Effector CD4-positive, alpha-beta T cell (primary cell): Measurements from ENCODE around the gene NCR3LG1.

ENCODE experiments used
- DNase-seq: peaks from one replicate; pipeline ENCODE4 v3.0.0-alpha.2; 2020

The NCR3LG1 gene

DNA sequence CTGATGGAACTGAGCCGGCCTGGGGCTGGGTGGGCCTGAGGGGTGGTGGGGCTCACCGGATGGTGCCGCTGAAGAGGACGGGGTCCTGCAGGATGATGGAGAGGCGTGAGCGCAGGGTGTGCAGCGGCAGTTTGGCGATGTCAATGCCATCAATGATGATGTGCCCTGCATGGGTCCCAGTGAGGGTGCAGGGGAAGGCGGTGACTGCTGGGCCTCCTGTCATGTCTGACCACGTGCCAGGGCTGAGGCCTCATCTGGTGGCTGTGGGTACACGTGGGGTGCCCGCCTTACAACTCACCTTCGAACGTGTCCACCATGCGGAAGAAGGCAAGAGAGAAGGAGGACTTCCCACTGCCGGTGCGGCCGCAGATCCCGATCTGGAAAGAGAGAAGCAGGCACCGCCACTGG is 44.0 kb downstream of the NCR3LG1 start:
- DNase-seq: no peak

DNA sequence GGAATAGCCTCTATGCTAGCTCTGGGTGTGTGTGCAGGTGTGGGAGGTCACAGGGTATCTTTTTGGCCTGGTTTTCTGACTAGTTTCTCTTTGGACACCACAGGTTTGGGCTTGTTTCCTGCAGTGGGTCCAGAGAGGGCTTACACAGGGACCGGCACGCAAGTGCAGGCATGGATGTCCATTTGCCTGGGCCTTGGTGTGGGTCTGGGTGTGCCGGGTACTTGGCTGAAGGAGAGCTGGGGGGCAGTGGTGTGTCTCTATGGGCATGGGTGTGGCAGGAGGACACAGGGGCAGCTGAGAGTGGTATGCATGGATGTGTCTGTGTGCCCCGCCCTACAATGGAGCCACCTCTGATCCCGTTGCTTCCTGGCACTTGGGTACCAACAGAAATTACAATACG is 44.4 kb downstream of the NCR3LG1 start:
- DNase-seq: no peak

- no peak for DNase-seq
These were observed 45.2 kb downstream of the NCR3LG1 start for GRCh38 chr11:17396598-17397310.

GRCh38 chr11:17397311-17398002 is 45.9 kb downstream of the NCR3LG1 start:
- no peak for DNase-seq

DNA sequence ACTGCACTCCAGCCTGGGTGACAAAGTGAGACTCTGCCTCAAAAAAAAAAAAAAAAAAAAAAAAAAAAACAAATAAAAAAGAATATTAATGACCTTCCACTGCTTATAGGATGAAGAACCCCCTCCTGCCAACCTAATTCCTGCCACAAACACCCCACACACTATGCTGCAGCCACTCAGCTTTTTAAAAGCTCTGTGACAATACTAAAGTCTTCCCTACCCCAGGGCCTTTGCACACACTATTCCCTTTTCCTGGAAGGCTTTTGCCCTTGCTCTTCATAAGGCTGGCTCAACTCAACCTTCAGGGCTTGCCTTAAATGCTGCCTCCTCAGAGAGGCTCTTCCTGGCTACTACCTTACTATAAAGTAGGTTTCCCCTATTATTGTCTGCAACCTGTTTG is 47.6 kb downstream of the NCR3LG1 start:
- DNase-seq: no peak

DNA sequence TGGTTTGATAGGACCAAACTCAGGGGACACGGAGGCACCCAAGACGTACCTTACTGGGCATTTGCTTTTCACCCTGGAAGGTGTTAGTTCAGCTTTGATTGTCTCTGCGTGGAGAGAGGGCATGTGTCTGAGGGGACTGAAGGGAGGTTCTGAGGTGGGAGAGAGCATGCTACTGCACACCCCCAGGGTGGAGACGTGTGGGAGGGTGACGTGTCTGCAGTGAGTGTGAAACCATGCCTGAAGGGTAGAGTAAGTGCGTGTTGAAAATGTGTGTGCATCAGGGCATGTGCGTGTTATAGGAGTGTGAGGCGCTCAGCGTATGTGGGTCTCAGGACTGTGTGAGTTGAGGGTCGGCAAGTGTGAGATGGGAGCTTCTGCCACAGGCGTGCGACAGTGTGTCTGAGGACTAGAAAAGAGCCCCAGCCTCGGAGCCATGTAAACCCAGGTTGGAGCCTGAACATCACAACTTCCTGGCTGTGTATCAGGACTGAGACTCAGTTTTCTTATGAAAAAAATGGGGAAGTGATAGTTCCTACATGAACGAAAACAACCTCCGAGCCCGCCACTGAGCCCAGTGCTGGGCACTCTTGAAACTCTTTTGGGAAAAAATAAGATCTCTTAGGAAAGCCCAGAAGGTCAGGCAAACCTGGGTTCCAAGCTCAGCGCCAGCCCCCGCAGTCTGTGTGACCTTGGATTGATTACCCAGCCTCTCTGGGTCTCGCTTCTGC is 48.6 kb downstream of the NCR3LG1 start:
- DNase-seq: no peak

DNA sequence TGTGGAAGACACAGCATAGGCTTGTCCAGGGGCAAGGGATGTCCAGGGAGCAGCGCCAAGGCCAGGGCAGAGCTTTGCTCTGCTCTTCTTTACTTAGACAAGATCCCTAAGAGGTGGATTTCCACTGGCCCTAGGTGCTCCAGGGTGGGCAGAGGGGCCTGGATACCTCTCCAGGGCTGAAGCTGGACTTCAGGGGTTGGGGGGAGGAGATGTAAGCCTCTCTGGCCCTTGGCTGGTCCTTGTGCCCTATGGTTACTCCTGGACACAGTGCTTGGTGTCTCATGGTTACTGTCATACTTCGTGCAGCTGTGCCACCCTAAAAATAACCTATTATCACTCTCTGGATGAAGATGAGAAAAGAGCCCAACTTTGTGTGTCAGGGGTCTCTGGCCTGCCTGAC is 49.7 kb downstream of the NCR3LG1 start:
- no peak for DNase-seq

- no peak for DNase-seq
These were observed 50.2 kb downstream of the NCR3LG1 start for GRCh38 chr11:17401841-17402240.

DNA sequence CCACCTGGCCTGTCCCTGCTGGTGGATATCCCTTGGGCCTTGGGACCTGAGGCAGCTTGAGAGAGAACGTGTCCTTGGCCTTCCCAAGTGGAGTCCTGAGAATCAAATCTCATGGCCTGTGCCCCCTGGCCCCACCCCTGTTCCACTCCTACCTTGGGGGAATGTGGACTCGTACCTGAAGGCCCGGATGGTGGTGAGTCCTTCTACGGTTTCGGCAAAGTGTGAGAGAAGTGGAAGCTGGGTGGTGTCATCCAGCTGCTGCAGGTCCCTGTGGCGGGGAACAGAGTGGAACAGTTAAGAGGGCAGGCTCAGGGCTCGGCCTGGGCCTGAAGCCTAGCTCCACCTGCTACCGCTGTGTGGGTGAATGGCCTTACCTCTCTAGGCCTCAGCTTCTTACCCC is 50.9 kb downstream of the NCR3LG1 start:
- no peak for DNase-seq

DNA sequence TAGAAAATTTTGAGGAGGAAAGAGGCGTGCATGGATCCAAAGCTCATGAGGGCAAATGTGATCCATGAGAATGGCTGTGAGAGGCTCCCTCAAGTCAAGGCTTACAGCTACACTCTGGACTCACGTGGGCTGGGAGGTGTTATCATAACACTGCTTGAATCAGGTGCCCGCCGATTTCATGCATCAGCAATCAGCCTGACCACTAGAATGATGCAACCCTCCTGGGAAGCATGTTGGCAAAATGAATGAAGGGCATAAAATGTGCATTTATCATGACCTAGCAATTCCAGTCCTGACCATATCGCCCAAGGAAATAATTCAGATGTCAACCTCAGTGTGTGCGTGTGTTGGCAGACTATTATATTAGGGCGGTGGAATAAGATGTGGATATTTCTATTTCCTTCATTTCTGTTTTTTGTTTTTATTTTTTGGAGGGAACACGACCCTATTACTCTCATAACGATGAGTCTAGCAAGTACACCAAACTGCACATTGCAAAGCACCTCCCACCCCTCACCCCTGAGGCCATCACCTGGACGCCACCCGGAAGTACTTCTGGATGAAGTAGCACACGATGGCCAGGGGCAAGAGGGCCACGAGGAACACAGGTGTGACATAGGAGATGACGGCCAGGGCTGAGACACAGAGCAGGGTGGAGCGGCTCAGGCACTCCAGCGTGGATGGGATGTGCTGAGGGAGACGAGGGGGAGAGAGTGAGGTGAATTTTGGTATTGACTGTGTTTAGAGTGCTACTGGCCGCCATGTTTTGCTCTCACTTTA is 52.6 kb downstream of the NCR3LG1 start:
- DNase-seq: no peak

GRCh38 chr11:17405232-17406005 is 53.8 kb downstream of the NCR3LG1 start:
- no peak for DNase-seq

DNA sequence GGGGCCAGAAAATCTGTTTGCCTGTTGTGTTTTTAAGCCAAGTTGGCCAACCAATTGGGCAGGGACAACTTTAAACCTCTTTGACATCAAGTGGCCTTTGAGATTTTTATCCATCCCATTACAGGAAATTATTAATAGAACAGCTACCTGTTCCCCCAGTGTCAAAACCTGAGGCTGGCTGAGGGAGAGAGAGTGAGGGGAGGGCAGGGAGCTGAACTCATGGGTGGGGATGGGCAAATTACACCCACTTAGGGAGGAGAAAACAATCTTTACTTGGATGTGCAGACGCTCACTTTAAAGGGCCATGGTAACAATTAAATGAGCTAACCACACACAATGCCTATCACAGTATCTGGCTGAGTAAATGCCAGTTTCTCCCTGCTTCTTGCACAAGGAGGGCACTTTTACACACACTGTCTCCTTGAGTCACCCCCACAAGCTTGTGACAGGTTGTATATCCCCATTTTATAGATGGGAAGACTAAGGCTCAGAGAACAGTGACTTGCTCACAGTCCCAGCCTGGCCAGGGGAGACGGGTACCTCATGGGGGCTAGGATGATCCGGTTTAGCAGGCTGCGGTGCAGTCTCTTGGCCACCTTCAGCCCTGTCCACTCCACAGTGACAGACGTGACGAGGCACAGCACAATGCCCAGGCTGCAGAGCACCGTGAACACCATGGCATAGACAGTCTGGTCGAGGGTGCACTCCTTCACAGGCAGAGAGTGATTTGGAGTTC is 54.6 kb downstream of the NCR3LG1 start:
- DNase-seq: no peak

DNA sequence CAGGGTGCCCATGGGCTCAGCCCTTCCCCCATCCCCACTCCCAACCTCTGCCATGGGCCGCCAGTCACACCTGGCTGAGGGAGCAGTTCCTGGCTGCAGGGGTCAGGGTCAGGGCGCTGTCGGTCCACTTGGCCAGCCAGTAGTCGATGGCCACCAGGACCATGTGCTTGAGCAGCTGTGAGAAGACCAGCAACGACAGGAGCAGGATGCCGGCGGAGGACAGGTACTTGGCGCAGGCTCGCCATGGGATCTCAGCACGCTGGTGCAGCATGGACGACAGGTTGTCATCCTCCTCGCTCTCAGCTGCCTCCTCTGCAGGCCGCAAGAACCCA is 55.2 kb downstream of the NCR3LG1 start:
- DNase-seq: no peak

DNA sequence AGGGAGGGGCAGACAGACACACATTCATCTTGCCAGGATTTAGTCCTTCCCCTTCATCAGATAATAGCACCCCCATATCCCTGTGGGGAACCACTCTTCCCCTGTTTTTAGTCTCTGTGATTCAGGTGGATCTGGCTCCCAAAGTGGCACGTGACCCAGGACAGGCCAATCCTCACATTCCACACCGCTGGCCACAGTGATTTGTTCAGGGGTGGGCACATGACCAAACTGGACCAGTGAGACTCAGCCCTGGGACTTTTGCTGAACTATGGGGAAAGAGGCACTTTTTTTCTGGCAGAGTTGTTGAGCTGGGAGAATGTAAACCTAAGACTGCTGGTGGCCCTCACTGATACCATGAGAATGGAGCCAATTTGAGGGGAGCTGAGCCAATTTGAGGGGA is 56.0 kb downstream of the NCR3LG1 start:
- DNase-seq: no peak

GRCh38 chr11:17408026-17408425 is 56.4 kb downstream of the NCR3LG1 start:
- no peak for DNase-seq

DNA sequence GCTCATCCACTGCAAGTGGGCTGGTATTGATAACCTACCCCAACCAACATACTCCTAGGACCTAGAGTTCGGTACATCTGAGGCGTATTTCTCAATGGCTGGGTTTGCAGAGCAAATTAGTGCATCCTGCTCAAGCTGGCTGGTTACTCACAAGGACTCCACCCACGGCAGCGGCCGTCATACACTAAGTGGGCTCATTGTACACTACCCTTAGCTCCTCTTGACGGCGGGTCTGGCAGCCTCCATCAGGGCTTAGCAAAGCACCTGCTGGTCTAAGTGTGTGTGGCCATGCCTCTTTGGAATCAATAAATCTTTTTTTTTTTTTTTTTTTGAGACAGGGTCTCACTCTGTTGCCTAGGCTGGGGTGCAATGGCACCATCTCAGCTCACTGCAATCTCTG is 57.0 kb downstream of the NCR3LG1 start:
- DNase-seq: no peak

- no peak for DNase-seq
These were observed 59.2 kb downstream of the NCR3LG1 start for GRCh38 chr11:17410606-17411379.

GRCh38 chr11:17411418-17411817 is 59.8 kb downstream of the NCR3LG1 start:
- DNase-seq: no peak

- no peak for DNase-seq
These were observed 61.0 kb downstream of the NCR3LG1 start for GRCh38 chr11:17412488-17413180.
